Measurements from ENCODE around the gene STX18.

STX18 gene

DNA sequence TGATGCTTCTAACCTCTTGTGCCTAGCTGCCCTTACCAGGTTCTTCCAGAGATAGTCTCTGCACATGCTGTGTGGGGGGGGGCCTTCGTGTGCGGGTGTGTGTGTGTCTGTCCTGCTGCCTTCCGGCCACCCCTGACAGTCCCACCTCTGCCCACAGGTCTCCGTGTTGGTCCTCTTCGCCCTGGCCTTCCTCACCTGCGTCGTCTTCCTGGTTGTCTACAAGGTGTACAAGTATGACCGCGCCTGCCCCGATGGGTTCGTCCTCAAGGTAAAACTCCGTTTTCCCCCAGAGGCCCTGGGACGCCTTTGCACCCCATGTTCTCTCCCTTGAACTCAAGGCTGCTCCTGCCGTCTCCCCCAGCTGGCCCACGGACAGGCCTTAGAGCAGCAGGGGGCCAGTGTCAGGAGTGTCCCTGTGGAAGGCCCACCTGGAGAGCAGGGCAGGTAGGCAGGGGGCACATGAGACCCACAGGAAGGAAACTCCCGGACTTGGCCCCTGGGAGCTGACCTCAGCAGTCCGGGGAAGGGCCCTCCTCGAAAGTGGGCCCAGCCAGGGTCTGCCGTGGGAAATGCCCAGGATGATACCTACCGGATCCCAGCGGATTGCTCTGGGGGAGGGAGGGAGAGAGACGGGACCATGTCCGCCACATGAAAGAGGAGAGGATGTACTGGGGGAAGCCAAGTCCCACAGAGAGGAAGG, 132.3 kb downstream of the STX18 start:
- no peaks in the 10 kb centered on the region for H3K4me1 ChIP-seq (ENCODE audit: insufficient read depth, low read length)
- H3K4me2 ChIP-seq (ENCODE audit: insufficient read depth, low read length) = no peak overlapping the region
- no peak overlapping the region for H2AFZ ChIP-seq (ENCODE audit: low read depth, low read length)
- no peaks in the 10 kb centered on the region for H3K79me2 ChIP-seq (ENCODE audit: insufficient read depth, low read length)
- H4K20me1 ChIP-seq (ENCODE audit: insufficient read depth, low read length) = no peaks in the 10 kb centered on the region; the same call in none of the 2 replicates
- H3K4me3 ChIP-seq (ENCODE audit: low read depth in 1 of 2, low read length in 2 of 2) = no peak overlapping the region
- DNase-seq (no peak), ATAC-seq (ENCODE audit: insufficient read depth, low read depth) (no peak)
- no peaks in the 10 kb centered on the region for H3K27me3 ChIP-seq (ENCODE audit: insufficient read depth, low read length, poor library complexity)
- H3K9me3 ChIP-seq (ENCODE audit: insufficient read depth, low read length, severe bottlenecking) = no peaks in the 10 kb centered on the region
- no peak overlapping the region for H3K9ac ChIP-seq (ENCODE audit: low read depth, low read length)
- H3K36me3 ChIP-seq (ENCODE audit: insufficient read depth, low read length) = peaks cover 16% of the 10 kb centered on the region
- TF ChIP-seq, protein P1, sequence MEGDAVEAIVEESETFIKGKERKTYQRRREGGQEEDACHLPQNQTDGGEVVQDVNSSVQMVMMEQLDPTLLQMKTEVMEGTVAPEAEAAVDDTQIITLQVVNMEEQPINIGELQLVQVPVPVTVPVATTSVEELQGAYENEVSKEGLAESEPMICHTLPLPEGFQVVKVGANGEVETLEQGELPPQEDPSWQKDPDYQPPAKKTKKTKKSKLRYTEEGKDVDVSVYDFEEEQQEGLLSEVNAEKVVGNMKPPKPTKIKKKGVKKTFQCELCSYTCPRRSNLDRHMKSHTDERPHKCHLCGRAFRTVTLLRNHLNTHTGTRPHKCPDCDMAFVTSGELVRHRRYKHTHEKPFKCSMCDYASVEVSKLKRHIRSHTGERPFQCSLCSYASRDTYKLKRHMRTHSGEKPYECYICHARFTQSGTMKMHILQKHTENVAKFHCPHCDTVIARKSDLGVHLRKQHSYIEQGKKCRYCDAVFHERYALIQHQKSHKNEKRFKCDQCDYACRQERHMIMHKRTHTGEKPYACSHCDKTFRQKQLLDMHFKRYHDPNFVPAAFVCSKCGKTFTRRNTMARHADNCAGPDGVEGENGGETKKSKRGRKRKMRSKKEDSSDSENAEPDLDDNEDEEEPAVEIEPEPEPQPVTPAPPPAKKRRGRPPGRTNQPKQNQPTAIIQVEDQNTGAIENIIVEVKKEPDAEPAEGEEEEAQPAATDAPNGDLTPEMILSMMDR (IDR thresholded peaks at IDR 0.05; ENCODE audit: borderline replicate concordance, extremely low read depth, low read length, poor library complexity, severe bottlenecking) = no peak
- TF ChIP-seq EZH2 (IDR thresholded peaks at IDR 0.05; ENCODE audit: borderline replicate concordance, low read depth, low read length, severe bottlenecking) = no peak
- no peak overlapping the region for H3K27ac ChIP-seq (ENCODE audit: low read length)

- DNase-seq = no peak
- Histone ChIP-seq H3K4me2 (ENCODE audit: insufficient read depth, low read length) (no peak overlapping the region), H3K79me2 (ENCODE audit: insufficient read depth, low read length) (no peaks in the 10 kb centered on the region), H3K4me1 (ENCODE audit: insufficient read depth, low read length) (no peaks in the 10 kb centered on the region), H4K20me1 (ENCODE audit: insufficient read depth, low read length) (no peaks in the 10 kb centered on the region; the same call in none of the 2 replicates), H3K9ac (ENCODE audit: low read depth, low read length) (no peak overlapping the region), H3K36me3 (ENCODE audit: insufficient read depth, low read length) (peaks cover 16% of the 10 kb centered on the region), H2AFZ (ENCODE audit: low read depth, low read length) (no peak overlapping the region), H3K27ac (ENCODE audit: low read length) (no peak overlapping the region), H3K27me3 (ENCODE audit: insufficient read depth, low read length, poor library complexity) (no peaks in the 10 kb centered on the region), H3K4me3 (ENCODE audit: low read depth in 1 of 2, low read length in 2 of 2) (no peak overlapping the region), H3K9me3 (ENCODE audit: insufficient read depth, low read length, severe bottlenecking) (no peaks in the 10 kb centered on the region)
- no peak for ATAC-seq (ENCODE audit: insufficient read depth, low read depth)
- TF ChIP-seq, protein P1 (IDR thresholded peaks at IDR 0.05; ENCODE audit: borderline replicate concordance, extremely low read depth, low read length, poor library complexity, severe bottlenecking) = no peak
- no peak for TF ChIP-seq EZH2 (IDR thresholded peaks at IDR 0.05; ENCODE audit: borderline replicate concordance, low read depth, low read length, severe bottlenecking)
These were observed 133.1 kb downstream of the STX18 start for GRCh38 chr4:4408576-4409335.

DNA sequence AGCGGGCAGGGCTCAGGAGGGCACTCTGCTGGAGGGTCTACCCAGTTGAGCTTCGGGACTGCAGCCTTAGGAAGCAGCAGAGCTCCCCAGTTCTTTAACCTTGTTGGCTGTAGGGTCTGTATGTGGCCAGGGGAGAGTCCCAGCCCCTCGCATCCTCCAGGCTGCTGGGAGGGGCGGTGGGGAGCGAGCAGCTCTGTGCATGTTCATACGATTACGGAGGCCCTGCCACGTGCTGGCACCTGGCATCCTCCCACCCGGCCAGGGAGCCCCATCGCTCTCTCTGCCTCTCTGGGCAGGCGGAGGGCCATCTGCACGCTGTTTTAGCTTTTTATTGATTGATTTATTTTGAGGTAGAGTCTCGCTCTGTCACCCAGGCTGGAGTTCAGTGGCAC, 133.7 kb downstream of the STX18 start:
- H4K20me1 ChIP-seq (ENCODE audit: insufficient read depth, low read length) = no peaks in the 10 kb centered on the region; the same call in none of the 2 replicates
- H3K79me2 ChIP-seq (ENCODE audit: insufficient read depth, low read length) = no peaks in the 10 kb centered on the region
- H3K9ac ChIP-seq (ENCODE audit: low read depth, low read length) = no peak overlapping the region
- H3K9me3 ChIP-seq (ENCODE audit: insufficient read depth, low read length, severe bottlenecking) = no peaks in the 10 kb centered on the region
- peaks cover 16% of the 10 kb centered on the region for H3K36me3 ChIP-seq (ENCODE audit: insufficient read depth, low read length)
- no peak overlapping the region for H3K27ac ChIP-seq (ENCODE audit: low read length)
- H3K4me3 ChIP-seq (ENCODE audit: low read depth in 1 of 2, low read length in 2 of 2) = no peak overlapping the region
- TF ChIP-seq EZH2 (IDR thresholded peaks at IDR 0.05; ENCODE audit: borderline replicate concordance, low read depth, low read length, severe bottlenecking) = no peak
- TF ChIP-seq, protein P1 (IDR thresholded peaks at IDR 0.05; ENCODE audit: borderline replicate concordance, extremely low read depth, low read length, poor library complexity, severe bottlenecking) = no peak
- no peak overlapping the region for H3K4me2 ChIP-seq (ENCODE audit: insufficient read depth, low read length)
- no peaks in the 10 kb centered on the region for H3K4me1 ChIP-seq (ENCODE audit: insufficient read depth, low read length)
- no peak overlapping the region for H2AFZ ChIP-seq (ENCODE audit: low read depth, low read length)
- H3K27me3 ChIP-seq (ENCODE audit: insufficient read depth, low read length, poor library complexity) = no peaks in the 10 kb centered on the region
- DNase-seq (no peak), ATAC-seq (ENCODE audit: insufficient read depth, low read depth) (no peak; the same call in 2 of the 3 replicates)

Data from DND-41 (cell line).